HCT116 (cell line): Measurements from ENCODE around the gene SLC66A3. TPM values are rescaled to one million over a fixed set of nuclear protein-coding genes. Genes with fewer than 3 reads are reported as not detected.

Experiments used
- ATAC-seq: fragments of 200-7000 bp; cut with Tn5 transposase; 2 replicates; pipeline ENCODE4 v1.9.1; 2020; ENCODE audit warnings: mild to moderate bottlenecking, moderate library complexity
- BruUV-seq: library from RNA; stranded (reverse); fragments of 400-500 nt; replicated peaks from 2 replicates; lab custom pipeline; 2021; lab: Mats Ljungman, UMichigan
- CTCF ChIA-PET: fragments of 300-600 bp; sonication (Branson Sonifier 250); formaldehyde crosslinking; loops from one replicate; lab custom pipeline; 2021; ENCODE audit warnings: antibody characterized with exemption; lab: Charles Lee
- POLR2A ChIA-PET: fragments of 300-600, 350-600 bp; sonication (Branson Sonifier 250); formaldehyde crosslinking; loops from one replicate; lab custom pipeline; 2021; ENCODE audit warnings: antibody characterized with exemption; lab: Charles Lee
- RAD21 ChIA-PET, 2 experiments: fragments of 300-600 bp; sonication (Branson Sonifier 250); formaldehyde crosslinking; loops; one replicate each; lab custom pipeline; 2023; ENCODE audit warnings: low total read pairs in 2 of 2; ENCODE audit not compliant: uncharacterized antibody in 2 of 2, unreplicated experiment in 2 of 2, low non-redundant PET in 1 of 2; lab: Charles Lee
- DNase-seq: peaks from one replicate; pipeline ENCODE4 v3.0.0-alpha.2; 2010; ENCODE audit warnings: low read depth, low spot score
- H2AFZ ChIP-seq: fragments of 200-600 bp; shearing (Covaris generic), sonication (generic); 2 replicates; pipeline ENCODE4 v1.6.1; 2017; ENCODE audit warnings: low read depth, mixed run types, mixed read lengths, antibody characterized with exemption, low read length; ENCODE audit not compliant: poor library complexity, severe bottlenecking
- H3K27ac ChIP-seq: 2 replicates; pipeline ENCODE4 v1.5.1; 2012; ENCODE audit warnings: low read depth, low read length
- H3K27me3 ChIP-seq: fragments of 200-600 bp; sonication (generic); 2 replicates; pipeline ENCODE4 v1.6.1; 2016; ENCODE audit warnings: mixed run types, low read length, mixed read lengths; ENCODE audit not compliant: insufficient read depth
- H3K36me3 ChIP-seq, 2 experiments: fragments of 200-500 bp in 1 of 2; fragments of 200-600 bp in 1 of 2; sonication (Bioruptor generic) in 1 of 2; sonication (generic) in 1 of 2; 2 replicates each; pipeline versions ENCODE4 v1.5.1 to v1.6.1; 2014 to 2016; ENCODE audit warnings: low read length in 2 of 2, inconsistent platforms in 1 of 2, mixed read lengths in 1 of 2, mixed run types in 1 of 2; ENCODE audit not compliant: insufficient read depth in 2 of 2, control insufficient read depth in 1 of 2
- H3K4me1 ChIP-seq, 2 experiments: fragments of 200-600 bp in 1 of 2; sonication (generic) in 1 of 2; 2 replicates each; pipeline versions ENCODE4 v1.5.1 to v1.6.1; 2012 to 2017; ENCODE audit warnings: low read length in 2 of 2, inconsistent platforms in 1 of 2, mild to moderate bottlenecking in 1 of 2, mixed read lengths in 1 of 2, mixed run types in 1 of 2, moderate library complexity in 1 of 2; ENCODE audit not compliant: insufficient read depth in 2 of 2, control insufficient read depth in 1 of 2
- H3K4me2 ChIP-seq: fragments of 200-600 bp; sonication (generic); 2 replicates; pipeline ENCODE4 v1.6.1; 2017; ENCODE audit warnings: mixed run types, low read length, mixed read lengths
- H3K4me3 ChIP-seq, 2 experiments: fragments of 200-600 bp in 1 of 2; sonication (generic) in 1 of 2; replicated peaks in 1 of 2; 2 replicates each; pipeline ENCODE4 v1.5.1; 2011 to 2016; ENCODE audit warnings: low read length in 2 of 2, control low read depth in 1 of 2, low read depth in 1 of 2, mild to moderate bottlenecking in 1 of 2, mixed read lengths in 1 of 2, mixed run types in 1 of 2
- H3K79me2 ChIP-seq: fragments of 200-600 bp; sonication (generic); 2 replicates; pipeline ENCODE4 v1.6.1; 2017; ENCODE audit warnings: mild to moderate bottlenecking, mixed run types, low read length, moderate library complexity, mixed read lengths; ENCODE audit not compliant: insufficient read depth
- H3K9ac ChIP-seq: fragments of 200-600 bp; sonication (generic); 2 replicates; pipeline ENCODE4 v1.6.1; 2016; ENCODE audit warnings: low read length, mixed read lengths
- H3K9me2 ChIP-seq: fragments of 200-600 bp; sonication (generic), shearing (Covaris generic); 2 replicates; pipeline ENCODE4 v1.6.1; 2017; ENCODE audit warnings: mixed run types, mild to moderate bottlenecking, moderate library complexity; ENCODE audit not compliant: insufficient read depth
- H3K9me3 ChIP-seq, 2 experiments: fragments of 200-500 bp in 1 of 2; fragments of 200-600 bp in 1 of 2; sonication (Bioruptor generic) in 1 of 2; sonication (generic) in 1 of 2; 2 replicates each; pipeline ENCODE4 v1.6.1; 2014 to 2017; ENCODE audit warnings: low read length in 2 of 2, mixed read lengths in 2 of 2, inconsistent platforms in 1 of 2, low read depth in 1 of 2, mild to moderate bottlenecking in 1 of 2, mixed run types in 1 of 2, moderate library complexity in 1 of 2; ENCODE audit not compliant: control insufficient read depth in 1 of 2, insufficient read depth in 1 of 2
- H4K20me1 ChIP-seq: fragments of 200-600 bp; sonication (generic), shearing (Covaris generic); 2 replicates; pipeline ENCODE4 v1.6.1; 2017; ENCODE audit warnings: mixed run types, mild to moderate bottlenecking, moderate library complexity; ENCODE audit not compliant: insufficient read depth
- CEBPB ChIP-seq: IDR thresholded peaks from 2 replicates; pipeline ENCODE4 v1.6.1; 2012; ENCODE audit warnings: low read depth
- ELF1 ChIP-seq: IDR thresholded peaks from 2 replicates; pipeline ENCODE4 v1.6.1; 2012; ENCODE audit warnings: low read depth, borderline replicate concordance
- EZH2 ChIP-seq: fragments of 200-600 bp; sonication (generic); IDR thresholded peaks from 2 replicates; pipeline ENCODE4 v1.6.1; 2017; ENCODE audit warnings: antibody characterized with exemption, mixed run types
- EZH2phosphoT487 ChIP-seq: fragments of 200-600 bp; IDR thresholded peaks from 2 replicates; pipeline ENCODE4 v1.6.1; 2018; ENCODE audit warnings: antibody characterized with exemption, borderline replicate concordance
- FOSL1 ChIP-seq: IDR thresholded peaks from 2 replicates; pipeline ENCODE4 v1.6.1; 2012; ENCODE audit warnings: low read depth
- JUND ChIP-seq: IDR thresholded peaks from 2 replicates; pipeline ENCODE4 v1.6.1; 2012
- RAD21 ChIP-seq: IDR thresholded peaks from 2 replicates; pipeline ENCODE4 v1.6.1; 2012; ENCODE audit warnings: low read depth, mild to moderate bottlenecking
- SP1 ChIP-seq: IDR thresholded peaks from 2 replicates; pipeline ENCODE4 v1.6.1; 2012; ENCODE audit warnings: low read depth
- SRF ChIP-seq: IDR thresholded peaks from 2 replicates; pipeline ENCODE4 v1.6.1; 2012; ENCODE audit warnings: low read depth
- TCF7L2 ChIP-seq: IDR thresholded peaks from 2 replicates; pipeline ENCODE4 v1.7.0; 2011; ENCODE audit warnings: borderline replicate concordance, inconsistent platforms; ENCODE audit not compliant: insufficient read depth, insufficient read length; ENCODE audit errors: extremely low read depth
- YY1 ChIP-seq: IDR thresholded peaks from 2 replicates; pipeline ENCODE4 v1.6.1; 2011; ENCODE audit warnings: low read length, low read depth, moderate library complexity, mild to moderate bottlenecking; ENCODE audit not compliant: insufficient replicate concordance; ENCODE audit errors: extremely low read depth
- ZFX ChIP-seq: fragments of 450-650 bp; IDR thresholded peaks from 2 replicates; pipeline ENCODE4 v1.6.1; 2017
- ZNF274 ChIP-seq: fragments of 200-500 bp; sonication (Bioruptor generic); IDR thresholded peaks from 2 replicates; pipeline ENCODE4 v1.6.1; 2014; ENCODE audit warnings: mild to moderate bottlenecking, low read depth, low read length, inconsistent platforms
- intact Hi-C: fragments of 100-400 bp; cut with micrococcal nuclease; formaldehyde crosslinking; loops from 2 replicates; pipeline ENCODE4 v1.10.0; 2022
- total RNA-seq: library from RNA; stranded (reverse); gene quantifications from one replicate; pipeline ENCODE4 v1.2.1, GENCODE V29; 2021; ENCODE audit not compliant: unreplicated experiment
- TF ChIP-seq, protein P1 (sequence below): IDR thresholded peaks from 2 replicates; pipeline ENCODE4 v1.6.1; 2012
- TF ChIP-seq, protein P2 (sequence below): IDR thresholded peaks from 2 replicates; pipeline ENCODE4 v1.6.1; 2012; ENCODE audit warnings: low read depth
- TF ChIP-seq, protein P3 (sequence below), 3 experiments: fragments of 200-600 bp in 1 of 3; sonication (generic) in 1 of 3; IDR thresholded peaks in 2 of 3; conservative IDR thresholded peaks in 1 of 3; 2 replicates each; pipeline ENCODE4 v1.5.1; 2012 to 2017; ENCODE audit warnings: low read depth in 2 of 3, low read length in 2 of 3, antibody characterized with exemption in 1 of 3, borderline replicate concordance in 1 of 3, control low read depth in 1 of 3, mild to moderate bottlenecking in 1 of 3, mixed read lengths in 1 of 3, mixed run types in 1 of 3, moderate library complexity in 1 of 3; ENCODE audit not compliant: insufficient read depth in 1 of 3

The SLC66A3 gene
- total RNA-seq, 1 experiment from 2014 or later: 15.9 TPM

DNA sequence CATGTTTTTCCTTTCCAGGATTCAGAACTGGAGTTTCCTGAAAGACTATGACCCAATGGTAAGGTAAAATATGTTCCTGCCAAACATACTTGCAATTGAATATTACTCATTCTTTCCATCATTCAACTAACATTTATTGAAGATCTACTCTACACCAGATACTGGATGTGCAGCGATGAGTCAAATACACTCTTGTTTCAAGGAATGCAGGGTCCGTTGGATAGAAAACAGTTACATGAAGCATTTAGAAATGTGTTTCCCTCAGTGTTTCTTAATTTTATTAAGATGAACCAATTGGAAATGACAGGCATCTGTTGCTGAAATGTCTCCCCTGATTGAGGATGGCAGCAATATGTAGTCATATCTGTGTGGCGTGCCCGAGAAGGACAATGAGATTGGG, 14.8 kb upstream of the SLC66A3 start:
- Histone ChIP-seq H3K36me3 (no peaks in the 10 kb centered on the region), H3K4me1 (no peaks in the 10 kb centered on the region), H3K79me2 (no peaks in the 10 kb centered on the region), H3K27ac (no peak overlapping the region), H3K4me3 (no peak overlapping the region), H3K9ac (no peak overlapping the region), H3K9me3 (no peaks in the 10 kb centered on the region), H4K20me1 (no peaks in the 10 kb centered on the region), H3K9me2 (no peaks in the 10 kb centered on the region), H3K27me3 (no peaks in the 10 kb centered on the region), H3K4me2 (no peak overlapping the region), H2AFZ (no peak overlapping the region)
- ChIA-PET RAD21 (no interaction called here), POLR2A (no interaction called here), CTCF (no interaction called here)
- BruUV-seq: no TSS peak
- intact Hi-C loops: no loop called here
- ATAC-seq: no peak
- no peak for DNase-seq
- TF ChIP-seq RAD21: no peak
- no peak for TF ChIP-seq TCF7L2
- TF ChIP-seq ZNF274: no peak
- no peak for TF ChIP-seq YY1
- no peak for TF ChIP-seq ELF1
- TF ChIP-seq, protein P1, sequence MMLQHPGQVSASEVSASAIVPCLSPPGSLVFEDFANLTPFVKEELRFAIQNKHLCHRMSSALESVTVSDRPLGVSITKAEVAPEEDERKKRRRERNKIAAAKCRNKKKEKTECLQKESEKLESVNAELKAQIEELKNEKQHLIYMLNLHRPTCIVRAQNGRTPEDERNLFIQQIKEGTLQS: no peak
- TF ChIP-seq, protein P2, sequence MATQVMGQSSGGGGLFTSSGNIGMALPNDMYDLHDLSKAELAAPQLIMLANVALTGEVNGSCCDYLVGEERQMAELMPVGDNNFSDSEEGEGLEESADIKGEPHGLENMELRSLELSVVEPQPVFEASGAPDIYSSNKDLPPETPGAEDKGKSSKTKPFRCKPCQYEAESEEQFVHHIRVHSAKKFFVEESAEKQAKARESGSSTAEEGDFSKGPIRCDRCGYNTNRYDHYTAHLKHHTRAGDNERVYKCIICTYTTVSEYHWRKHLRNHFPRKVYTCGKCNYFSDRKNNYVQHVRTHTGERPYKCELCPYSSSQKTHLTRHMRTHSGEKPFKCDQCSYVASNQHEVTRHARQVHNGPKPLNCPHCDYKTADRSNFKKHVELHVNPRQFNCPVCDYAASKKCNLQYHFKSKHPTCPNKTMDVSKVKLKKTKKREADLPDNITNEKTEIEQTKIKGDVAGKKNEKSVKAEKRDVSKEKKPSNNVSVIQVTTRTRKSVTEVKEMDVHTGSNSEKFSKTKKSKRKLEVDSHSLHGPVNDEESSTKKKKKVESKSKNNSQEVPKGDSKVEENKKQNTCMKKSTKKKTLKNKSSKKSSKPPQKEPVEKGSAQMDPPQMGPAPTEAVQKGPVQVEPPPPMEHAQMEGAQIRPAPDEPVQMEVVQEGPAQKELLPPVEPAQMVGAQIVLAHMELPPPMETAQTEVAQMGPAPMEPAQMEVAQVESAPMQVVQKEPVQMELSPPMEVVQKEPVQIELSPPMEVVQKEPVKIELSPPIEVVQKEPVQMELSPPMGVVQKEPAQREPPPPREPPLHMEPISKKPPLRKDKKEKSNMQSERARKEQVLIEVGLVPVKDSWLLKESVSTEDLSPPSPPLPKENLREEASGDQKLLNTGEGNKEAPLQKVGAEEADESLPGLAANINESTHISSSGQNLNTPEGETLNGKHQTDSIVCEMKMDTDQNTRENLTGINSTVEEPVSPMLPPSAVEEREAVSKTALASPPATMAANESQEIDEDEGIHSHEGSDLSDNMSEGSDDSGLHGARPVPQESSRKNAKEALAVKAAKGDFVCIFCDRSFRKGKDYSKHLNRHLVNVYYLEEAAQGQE: no peak
- TF ChIP-seq EZH2phosphoT487: no peak
- no peak for TF ChIP-seq EZH2
- TF ChIP-seq JUND: no peak
- no peak for TF ChIP-seq FOSL1
- TF ChIP-seq SRF: no peak
- TF ChIP-seq SP1: no peak
- TF ChIP-seq CEBPB: no peak
- TF ChIP-seq, protein P3, sequence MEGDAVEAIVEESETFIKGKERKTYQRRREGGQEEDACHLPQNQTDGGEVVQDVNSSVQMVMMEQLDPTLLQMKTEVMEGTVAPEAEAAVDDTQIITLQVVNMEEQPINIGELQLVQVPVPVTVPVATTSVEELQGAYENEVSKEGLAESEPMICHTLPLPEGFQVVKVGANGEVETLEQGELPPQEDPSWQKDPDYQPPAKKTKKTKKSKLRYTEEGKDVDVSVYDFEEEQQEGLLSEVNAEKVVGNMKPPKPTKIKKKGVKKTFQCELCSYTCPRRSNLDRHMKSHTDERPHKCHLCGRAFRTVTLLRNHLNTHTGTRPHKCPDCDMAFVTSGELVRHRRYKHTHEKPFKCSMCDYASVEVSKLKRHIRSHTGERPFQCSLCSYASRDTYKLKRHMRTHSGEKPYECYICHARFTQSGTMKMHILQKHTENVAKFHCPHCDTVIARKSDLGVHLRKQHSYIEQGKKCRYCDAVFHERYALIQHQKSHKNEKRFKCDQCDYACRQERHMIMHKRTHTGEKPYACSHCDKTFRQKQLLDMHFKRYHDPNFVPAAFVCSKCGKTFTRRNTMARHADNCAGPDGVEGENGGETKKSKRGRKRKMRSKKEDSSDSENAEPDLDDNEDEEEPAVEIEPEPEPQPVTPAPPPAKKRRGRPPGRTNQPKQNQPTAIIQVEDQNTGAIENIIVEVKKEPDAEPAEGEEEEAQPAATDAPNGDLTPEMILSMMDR (IDR thresholded peaks at IDR 0.05 in 2 of 3, conservative IDR thresholded peaks at IDR 0.05 in 1 of 3; ENCODE audit: borderline replicate concordance in 1 of 3, insufficient read depth in 1 of 3, low read depth in 2 of 3, low read length in 2 of 3): no peak
- TF ChIP-seq ZFX: no peak
